HPDE6-E6E7 (cell line): ENCODE results near the gene SIPA1L3.

Experiments
- DNase-seq: peaks from one replicate; pipeline ENCODE4 v3.0.0; 2011; ENCODE audit warnings: missing footprints; ENCODE audit errors: extremely low spot score

SIPA1L3 gene

DNA sequence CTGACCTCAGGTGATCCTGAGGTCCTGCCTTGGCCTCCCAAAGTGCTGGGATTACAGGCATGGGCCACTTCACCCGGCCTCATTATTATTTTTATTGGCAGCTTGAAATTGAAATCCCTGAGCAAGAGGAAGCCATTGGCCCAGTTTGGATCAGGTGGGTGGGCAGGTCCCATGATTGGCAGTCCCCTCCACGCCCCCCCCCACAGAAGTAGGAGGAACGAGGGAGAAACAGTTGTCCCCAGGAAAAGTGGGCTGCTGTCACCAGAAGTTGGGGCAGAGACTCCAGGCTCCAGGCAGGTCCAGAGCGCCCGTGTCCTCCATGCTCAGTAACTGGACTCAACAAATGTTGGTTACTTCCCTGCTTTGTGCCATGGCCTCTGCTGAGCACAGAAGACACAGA lies 70.4 kb downstream of the SIPA1L3 start:
- DNase-seq: no peak

- DNase-seq: no peak
Observed at GRCh38 chr19:37977992-37978391, 71.0 kb downstream of the SIPA1L3 start.

DNA sequence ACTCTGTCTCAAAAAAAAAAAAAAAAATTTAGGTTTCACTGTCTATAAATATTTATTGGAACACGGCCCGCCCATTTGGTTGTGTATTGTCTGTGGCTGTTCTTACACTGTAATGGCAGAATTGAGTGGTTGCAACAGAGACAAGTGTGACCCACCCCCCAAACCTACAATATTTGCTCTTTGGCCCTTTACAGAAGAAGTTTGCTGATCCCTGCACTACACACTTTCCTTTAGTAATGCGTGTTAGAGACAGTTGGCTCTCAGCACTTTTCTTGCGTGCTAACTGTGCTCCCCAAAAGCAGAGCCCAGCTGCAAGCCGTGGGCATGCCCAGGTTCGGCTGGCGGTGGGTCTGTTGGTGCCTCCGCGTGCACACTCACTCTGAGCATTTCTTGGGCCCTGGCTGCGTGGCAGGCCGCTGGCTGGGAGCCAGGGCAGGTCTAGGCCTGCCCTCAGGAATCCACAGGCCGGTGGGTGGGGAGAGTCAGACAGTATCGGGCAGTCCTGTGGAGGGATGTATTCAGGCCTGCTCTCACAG lies 72.6 kb downstream of the SIPA1L3 start:
- DNase-seq: peak; percentile 89

DNA sequence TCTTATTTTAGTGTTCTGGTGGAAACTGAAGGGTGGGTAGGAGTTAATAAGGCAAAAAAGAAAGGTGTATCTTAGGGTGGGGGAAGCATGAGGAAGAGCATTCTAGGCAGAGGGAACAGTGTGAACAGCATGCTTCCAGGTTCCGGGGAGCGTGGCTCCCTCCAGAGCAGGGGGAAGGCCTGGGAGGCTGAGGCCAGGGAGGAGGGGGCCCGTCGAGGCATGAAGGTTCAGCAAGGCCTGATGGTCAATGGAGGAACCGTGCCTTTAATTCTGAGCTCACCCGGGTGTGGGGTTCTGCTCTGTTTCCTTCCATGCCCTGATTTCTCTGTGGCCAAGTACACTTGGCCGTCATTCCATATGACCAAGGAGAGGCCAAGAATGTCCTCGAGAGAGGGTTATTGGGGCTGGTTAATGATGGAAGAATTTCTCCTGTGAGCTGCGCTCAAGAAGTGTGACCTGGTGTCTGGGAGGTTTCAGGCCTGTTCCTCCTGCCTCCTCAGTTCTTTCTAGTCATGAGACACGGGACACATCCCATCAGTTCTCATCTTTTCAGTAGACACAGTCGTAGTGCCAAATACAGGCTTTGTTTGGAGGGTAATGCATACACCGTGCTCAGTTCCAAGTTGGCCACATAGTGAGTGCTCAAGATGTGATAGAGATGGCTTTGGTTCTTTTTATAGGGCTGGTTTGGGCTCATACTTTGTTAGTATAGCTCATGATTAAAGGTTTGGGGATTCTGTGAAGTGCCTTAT lies 73.6 kb downstream of the SIPA1L3 start:
- DNase-seq: no peak

DNA sequence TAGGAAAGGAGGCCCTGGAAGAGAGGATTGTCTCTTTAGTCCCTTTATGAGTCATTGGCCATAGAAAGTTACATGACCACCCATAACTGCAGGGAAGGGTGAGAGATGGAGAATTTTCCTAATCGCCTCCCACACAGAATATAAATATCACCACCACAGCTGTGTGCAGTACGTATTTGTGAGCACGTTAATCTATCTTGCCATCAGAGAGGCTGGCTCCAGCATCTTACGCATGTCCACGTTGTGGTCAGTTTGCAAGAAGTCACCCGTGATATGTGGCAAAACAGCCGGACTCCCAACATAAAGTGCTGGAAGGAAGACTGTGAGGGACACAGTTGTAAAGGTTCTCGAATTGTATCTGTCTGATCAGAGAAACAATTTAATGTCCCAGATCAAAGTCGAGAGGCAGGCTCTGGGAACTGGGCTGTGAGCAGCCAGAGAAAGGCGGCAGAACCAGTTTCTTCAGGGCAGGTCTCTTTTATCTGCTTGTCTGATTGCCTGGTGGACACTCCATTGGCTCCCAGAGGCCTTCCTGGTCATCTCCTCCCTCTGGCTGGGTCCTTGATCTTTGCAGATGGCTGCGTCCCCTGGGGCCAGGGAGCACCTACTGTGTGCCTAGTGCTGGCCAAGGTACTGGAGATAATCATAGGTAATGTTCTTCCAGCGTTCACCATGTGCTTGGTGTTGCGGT lies 74.9 kb downstream of the SIPA1L3 start:
- DNase-seq: no peak

DNA sequence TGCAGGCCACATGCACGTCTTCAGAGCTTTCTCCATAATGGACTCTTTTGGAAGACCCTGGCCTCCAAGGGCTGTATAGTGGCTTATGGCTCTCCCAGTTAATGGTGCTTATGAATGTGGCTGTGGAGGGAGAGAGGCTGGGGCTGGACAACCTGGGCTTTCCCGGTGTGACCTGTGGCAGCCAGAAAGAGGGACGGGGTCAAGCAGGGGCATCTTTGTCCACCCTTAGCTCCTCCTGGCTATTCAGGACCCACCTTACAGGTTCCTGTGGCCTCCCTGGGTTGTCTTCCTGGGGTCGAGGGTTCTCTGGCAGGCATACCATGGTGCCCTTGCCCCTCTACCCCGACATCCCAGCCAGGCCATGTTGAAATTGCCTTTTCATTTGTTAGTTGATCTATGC lies 75.6 kb downstream of the SIPA1L3 start:
- DNase-seq: no peak

GRCh38 chr19:37983153-37983552 lies 76.1 kb downstream of the SIPA1L3 start:
- no peak for DNase-seq

DNA sequence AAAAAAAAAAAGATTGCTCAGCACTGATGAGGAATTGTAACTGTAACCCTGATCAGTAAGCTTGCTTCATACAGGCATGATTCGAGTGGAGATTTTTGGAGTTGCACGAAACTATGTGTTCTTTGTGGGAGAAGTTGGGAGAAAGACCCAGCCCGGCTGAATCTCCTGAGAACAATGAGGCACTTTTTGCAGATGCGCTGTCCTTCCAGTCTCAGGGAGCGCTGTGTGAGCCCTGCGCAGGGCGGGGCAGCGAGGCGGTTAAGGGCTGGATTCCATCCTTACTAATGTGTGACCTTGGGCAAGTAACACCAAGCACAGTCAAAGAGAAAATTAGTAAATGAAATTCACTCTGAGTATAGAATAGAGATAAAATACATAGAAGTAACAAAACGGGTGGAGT lies 76.9 kb downstream of the SIPA1L3 start:
- DNase-seq: no peak

GRCh38 chr19:37986048-37986750 lies 79.2 kb downstream of the SIPA1L3 start:
- no peak for DNase-seq

GRCh38 chr19:37987356-37988332 lies 80.6 kb downstream of the SIPA1L3 start:
- no peak for DNase-seq

GRCh38 chr19:37988758-37989635 lies 82.0 kb downstream of the SIPA1L3 start:
- no peak for DNase-seq

- DNase-seq: no peak
Observed at GRCh38 chr19:37989855-37990254, 82.8 kb downstream of the SIPA1L3 start.

DNA sequence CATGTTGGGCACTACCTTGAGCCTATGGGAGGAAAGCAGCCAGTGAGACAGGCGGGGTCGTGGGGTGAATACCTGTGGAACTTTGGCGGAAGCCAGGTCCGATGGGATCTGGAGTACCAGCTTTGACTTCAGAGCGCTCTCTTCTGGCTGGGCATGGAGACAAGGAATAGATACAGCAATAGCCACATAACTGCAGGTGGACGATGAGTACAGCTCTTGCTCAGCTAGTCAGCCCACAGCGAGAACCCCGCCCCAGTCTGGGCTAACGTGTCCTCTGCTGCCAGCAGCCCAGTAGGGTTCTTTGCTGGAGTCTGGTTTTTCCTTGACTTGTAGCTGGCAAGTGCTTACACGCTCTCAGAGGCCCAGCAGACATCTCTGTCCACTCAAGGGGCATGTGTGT lies 83.4 kb downstream of the SIPA1L3 start:
- no peak for DNase-seq

DNA sequence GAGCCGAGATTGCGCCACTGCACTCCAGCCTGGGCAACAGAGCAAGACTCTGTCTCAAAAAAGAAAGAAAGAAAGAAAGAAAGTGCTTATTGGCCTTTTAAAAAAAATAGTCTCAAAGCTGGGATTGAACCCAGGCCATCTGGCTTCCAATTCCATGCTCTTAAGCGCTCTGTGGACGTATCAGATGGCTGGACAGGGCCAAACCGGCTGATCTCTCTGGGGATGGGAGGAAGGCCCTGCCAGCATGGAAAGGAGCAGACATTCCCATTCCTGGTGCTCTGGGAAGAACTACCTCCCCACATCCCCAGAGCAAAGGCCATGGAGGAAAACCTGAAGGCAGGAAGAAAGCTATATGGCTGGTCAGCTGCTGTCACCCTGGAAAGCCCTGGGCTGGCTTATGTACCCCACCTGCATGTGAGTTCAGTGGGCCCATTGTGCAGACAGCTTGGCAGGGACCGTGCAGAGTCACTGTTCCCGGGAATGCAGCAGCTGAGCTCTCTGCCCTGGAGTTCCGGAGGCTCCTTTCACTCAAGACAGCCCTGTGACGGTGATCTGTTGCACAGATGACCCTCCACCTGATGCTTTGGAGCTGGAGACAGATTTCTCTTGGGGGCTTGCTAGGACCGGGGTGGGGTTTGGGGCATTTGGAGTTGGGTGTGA lies 84.3 kb downstream of the SIPA1L3 start:
- DNase-seq: no peak

DNA sequence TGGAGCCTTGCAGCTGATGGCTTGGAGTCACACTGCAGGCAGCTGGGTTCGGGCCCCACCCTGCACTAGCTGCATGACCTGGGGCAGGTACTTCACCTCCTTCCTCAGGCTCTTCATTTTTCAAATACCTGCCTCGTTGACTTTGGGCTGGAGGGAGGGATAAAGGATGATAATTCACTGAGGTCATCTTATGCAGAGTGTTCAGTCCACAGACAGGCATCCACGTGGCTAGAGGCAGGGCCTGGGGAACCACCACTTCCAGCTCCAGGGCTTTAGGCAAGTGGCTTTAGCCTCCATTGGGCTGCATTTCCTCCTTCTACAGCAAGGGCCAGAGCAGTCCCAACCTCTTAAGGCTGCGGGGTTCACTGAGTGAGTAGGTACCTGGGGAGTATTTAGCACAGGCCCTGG lies 84.8 kb downstream of the SIPA1L3 start:
- DNase-seq: no peak

DNA sequence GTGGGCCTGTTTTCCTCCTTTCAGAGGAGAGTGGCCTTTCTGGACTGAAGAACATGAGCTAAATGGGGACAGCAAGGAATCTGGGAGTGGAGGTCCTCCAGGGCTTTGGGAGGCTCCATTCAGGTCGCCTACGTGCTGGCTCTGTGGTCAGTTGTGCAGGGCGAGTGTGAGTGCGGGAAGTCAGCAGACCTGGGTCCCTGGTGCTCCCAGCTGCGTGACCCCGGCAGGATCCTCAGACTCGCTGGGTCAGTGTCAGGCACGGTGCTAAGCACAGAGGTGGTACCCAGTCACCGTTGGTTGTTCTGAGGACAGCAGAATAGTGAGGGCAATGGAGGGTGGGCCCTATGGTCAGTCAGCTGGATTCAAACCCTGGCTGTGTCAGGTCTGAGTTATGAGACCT lies 85.8 kb downstream of the SIPA1L3 start:
- DNase-seq: no peak

GRCh38 chr19:37994823-37995130 lies 87.8 kb downstream of the SIPA1L3 start:
- no peak for DNase-seq

DNA sequence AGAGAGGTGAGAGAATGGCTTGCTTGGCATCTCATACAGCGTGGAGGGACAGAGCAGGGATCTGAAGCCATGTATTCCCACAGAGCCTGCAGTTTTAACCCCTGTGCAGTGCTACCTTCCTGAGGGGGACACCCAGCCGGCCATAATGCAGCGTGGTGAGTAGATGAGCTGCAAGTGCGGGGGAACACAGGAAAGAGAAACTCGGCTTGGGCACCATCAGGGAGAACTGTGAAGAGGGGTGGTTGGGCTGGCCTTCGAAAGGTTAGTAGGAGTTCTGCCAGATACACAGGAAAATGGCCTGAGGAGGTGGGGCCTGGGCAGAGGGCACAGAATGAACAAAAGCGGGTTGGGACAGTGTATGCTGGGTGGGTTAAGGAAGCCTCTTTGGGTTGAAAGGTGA lies 88.3 kb downstream of the SIPA1L3 start:
- no peak for DNase-seq

GRCh38 chr19:37997911-37998344 lies 90.9 kb downstream of the SIPA1L3 start:
- no peak for DNase-seq

- no peak for DNase-seq
Observed at GRCh38 chr19:37998801-37999308, 91.8 kb downstream of the SIPA1L3 start.
